ENCODE data around the gene TADA3. TPM values are rescaled to one million over a fixed set of nuclear protein-coding genes. Genes with fewer than 3 reads are reported as not detected.
A peak's percentile ranks its signal among the peaks of the same experiment; 100 is the strongest.

TADA3 gene
- total and polyA plus RNA-seq, 2 experiments from 2014 or later: 29.1 to 61.7 TPM

DNA sequence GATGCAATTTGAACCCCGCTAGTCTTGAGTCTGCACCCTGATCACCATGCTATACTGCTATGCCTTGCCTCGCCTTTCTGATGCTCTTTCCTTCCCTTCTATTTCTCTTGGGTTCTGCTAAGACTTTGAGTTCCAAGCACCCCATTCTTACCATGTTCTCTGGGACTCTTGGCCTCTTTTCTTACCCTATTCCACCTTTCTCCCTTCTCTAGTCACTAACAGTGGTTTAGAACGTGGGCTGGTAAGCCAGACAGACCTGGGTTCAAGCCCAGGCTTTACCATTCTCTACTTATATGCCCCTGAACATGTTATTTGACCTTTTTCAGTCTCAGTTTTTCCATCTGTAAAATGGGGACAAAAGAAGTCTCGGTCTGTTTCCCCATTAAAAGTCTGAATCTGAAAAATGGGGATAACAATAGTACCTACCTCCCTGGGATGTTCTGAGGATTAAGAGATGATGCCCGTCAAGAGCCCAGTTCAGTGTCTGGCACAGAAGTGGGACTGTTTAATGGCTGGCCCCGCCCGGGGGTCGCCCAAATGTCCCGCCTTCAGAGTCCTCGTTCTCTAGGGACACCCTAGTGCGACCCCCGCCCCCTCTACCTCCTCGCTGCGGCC is 376 bp downstream of the TADA3 start (continued):
- TF ChIP-seq ZNF331 (CRISPR knock-in tag; IDR thresholded peaks at IDR 0.05; ENCODE audit: low read depth): no peak

DNA sequence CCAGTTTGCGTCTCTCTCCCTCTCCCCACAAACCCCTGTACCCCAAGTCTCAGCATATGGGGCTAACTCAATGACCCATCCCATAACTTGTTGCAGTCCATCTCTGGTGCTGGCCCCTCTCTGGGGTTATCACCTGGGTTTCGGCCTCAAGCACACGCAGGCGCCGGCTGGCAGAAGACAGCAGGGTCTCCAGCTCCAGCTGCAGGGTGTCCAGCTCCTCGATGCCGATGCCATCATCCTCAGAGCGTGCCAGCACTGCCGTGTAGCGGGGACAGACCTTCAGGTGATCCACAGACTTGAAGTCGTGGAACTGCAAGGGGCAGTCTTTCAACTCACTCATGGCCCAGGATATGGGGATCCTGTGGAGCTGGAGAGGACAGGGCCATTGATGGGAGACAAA is 1.1 kb downstream of the TADA3 start:
- peaks cover 31% of the 10 kb centered on the region for H3K79me2 ChIP-seq (replicated peaks; ENCODE audit: insufficient read depth)

DNA sequence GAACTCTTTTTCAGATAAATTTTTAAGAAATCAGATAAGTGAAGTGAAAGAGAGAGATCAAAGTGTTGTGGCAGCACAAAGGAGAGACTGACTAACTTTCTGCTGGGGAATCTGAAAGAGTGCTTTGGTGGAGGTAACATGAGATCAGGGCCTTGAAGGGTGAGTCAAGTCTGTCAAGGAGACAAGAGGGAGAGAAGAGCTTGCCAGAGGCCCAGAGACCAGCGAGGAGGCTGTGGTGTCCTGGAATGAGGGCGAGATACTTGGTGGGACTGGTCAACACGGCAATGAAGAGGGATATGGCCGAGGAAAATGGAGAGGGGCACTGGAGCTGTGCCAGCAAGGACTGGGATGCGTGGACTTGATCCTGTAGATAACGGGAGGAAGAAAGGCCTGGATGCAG is 4.6 kb downstream of the TADA3 start:
- H3K27ac Mint-ChIP-seq: no peak overlapping the region
- no peaks in the 10 kb centered on the region for H4K20me1 ChIP-seq (replicated peaks; ENCODE audit: insufficient read depth)
- TF ChIP-seq, protein P1, sequence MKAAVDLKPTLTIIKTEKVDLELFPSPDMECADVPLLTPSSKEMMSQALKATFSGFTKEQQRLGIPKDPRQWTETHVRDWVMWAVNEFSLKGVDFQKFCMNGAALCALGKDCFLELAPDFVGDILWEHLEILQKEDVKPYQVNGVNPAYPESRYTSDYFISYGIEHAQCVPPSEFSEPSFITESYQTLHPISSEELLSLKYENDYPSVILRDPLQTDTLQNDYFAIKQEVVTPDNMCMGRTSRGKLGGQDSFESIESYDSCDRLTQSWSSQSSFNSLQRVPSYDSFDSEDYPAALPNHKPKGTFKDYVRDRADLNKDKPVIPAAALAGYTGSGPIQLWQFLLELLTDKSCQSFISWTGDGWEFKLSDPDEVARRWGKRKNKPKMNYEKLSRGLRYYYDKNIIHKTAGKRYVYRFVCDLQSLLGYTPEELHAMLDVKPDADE (IDR thresholded peaks at IDR 0.05): no peak
- no peak for TF ChIP-seq CREB1 (CRISPR knock-in tag; IDR thresholded peaks at IDR 0.05; ENCODE audit: low read depth)
- no peak for TF ChIP-seq EZH2 (IDR thresholded peaks at IDR 0.05; ENCODE audit: low read depth, unreplicated experiment)
- TF ChIP-seq STAT1 (IDR thresholded peaks at IDR 0.05; ENCODE audit: unreplicated experiment): no peak
- TF ChIP-seq EZH2phosphoT487 (IDR thresholded peaks at IDR 0.05; ENCODE audit: unreplicated experiment): no peak
- no peak for TF ChIP-seq ZNF114 (CRISPR knock-in tag; IDR thresholded peaks at IDR 0.05)
- TF ChIP-seq, protein P2, sequence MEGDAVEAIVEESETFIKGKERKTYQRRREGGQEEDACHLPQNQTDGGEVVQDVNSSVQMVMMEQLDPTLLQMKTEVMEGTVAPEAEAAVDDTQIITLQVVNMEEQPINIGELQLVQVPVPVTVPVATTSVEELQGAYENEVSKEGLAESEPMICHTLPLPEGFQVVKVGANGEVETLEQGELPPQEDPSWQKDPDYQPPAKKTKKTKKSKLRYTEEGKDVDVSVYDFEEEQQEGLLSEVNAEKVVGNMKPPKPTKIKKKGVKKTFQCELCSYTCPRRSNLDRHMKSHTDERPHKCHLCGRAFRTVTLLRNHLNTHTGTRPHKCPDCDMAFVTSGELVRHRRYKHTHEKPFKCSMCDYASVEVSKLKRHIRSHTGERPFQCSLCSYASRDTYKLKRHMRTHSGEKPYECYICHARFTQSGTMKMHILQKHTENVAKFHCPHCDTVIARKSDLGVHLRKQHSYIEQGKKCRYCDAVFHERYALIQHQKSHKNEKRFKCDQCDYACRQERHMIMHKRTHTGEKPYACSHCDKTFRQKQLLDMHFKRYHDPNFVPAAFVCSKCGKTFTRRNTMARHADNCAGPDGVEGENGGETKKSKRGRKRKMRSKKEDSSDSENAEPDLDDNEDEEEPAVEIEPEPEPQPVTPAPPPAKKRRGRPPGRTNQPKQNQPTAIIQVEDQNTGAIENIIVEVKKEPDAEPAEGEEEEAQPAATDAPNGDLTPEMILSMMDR (conservative IDR thresholded peaks at IDR 0.05; ENCODE audit: low read depth in 2 of 2): no peak
- no peak for TF ChIP-seq NANOG (IDR thresholded peaks at IDR 0.05; ENCODE audit: borderline replicate concordance)
- no peak for TF ChIP-seq JUNB (IDR thresholded peaks at IDR 0.05; ENCODE audit: unreplicated experiment)
- TF ChIP-seq ZNF331 (CRISPR knock-in tag; IDR thresholded peaks at IDR 0.05; ENCODE audit: low read depth): no peak

More for the DNA sequence above, 1.1 kb downstream of the TADA3 start:
- Histone ChIP-seq H3K4me3 (peak overlapping the region; percentile 92; the same call in 1 of the 2 replicates), H3K4me1 (ENCODE audit: insufficient read depth) (peaks cover 6% of the 10 kb centered on the region), H3K36me3 (ENCODE audit: insufficient read depth) (peaks cover 4% of the 10 kb centered on the region; the same call in 1 of the 2 replicates), H2AFZ (no peak overlapping the region), H3K27ac (ENCODE audit: low read depth) (no peak overlapping the region), H4K20me1 (replicated peaks; ENCODE audit: insufficient read depth) (no peaks in the 10 kb centered on the region; the same call in 1 of the 2 replicates), H3K9me2 (ENCODE audit: insufficient read depth) (0 out of 2 replicates have a peak, but pooled peaks cover 3% of the 10 kb centered on the region), H3K4me2 (no peak overlapping the region), H3F3A (replicated peaks; ENCODE audit: low read depth) (peaks cover 15% of the 10 kb centered on the region; the same call in 1 of the 2 replicates), H3K27me3 (ENCODE audit: insufficient read depth) (no peaks in the 10 kb centered on the region)
- Mint-ChIP-seq H3K4me3 (peak overlapping the region; percentile 97), H3K27ac (no peak overlapping the region), H3K9me3 (no peaks in the 10 kb centered on the region), H3K4me1 (peaks cover 14% of the 10 kb centered on the region), H3K27me3 (ENCODE audit: insufficient read depth, low read depth, poor library complexity) (peaks cover 12% of the 10 kb centered on the region), H3K36me3 (ENCODE audit: low read depth) (peaks cover 56% of the 10 kb centered on the region)
- no peak for DNase-seq (ENCODE audit: low spot score)
- no peak for ATAC-seq
- TF ChIP-seq ZNF114 (CRISPR knock-in tag; IDR thresholded peaks at IDR 0.05) (no peak), POLR2AphosphoS5 (IDR thresholded peaks at IDR 0.05; ENCODE audit: low read depth) (no peak), EZH2 (IDR thresholded peaks at IDR 0.05; ENCODE audit: low read depth, unreplicated experiment) (no peak), CREB1 (CRISPR knock-in tag; IDR thresholded peaks at IDR 0.05; ENCODE audit: low read depth) (no peak), NANOG (IDR thresholded peaks at IDR 0.05; ENCODE audit: borderline replicate concordance) (no peak), EZH2phosphoT487 (IDR thresholded peaks at IDR 0.05; ENCODE audit: unreplicated experiment) (no peak), STAT1 (IDR thresholded peaks at IDR 0.05; ENCODE audit: unreplicated experiment) (no peak), JUNB (IDR thresholded peaks at IDR 0.05; ENCODE audit: unreplicated experiment) (no peak)
- TF ChIP-seq, protein P1 (IDR thresholded peaks at IDR 0.05): no peak

More for the DNA sequence above, 4.6 kb downstream of the TADA3 start:
- no peak overlapping the region for H2AFZ ChIP-seq
- H3K36me3 ChIP-seq (ENCODE audit: insufficient read depth): peaks cover 10% of the 10 kb centered on the region; the same call in 1 of the 2 replicates
- H3K79me2 ChIP-seq (replicated peaks; ENCODE audit: insufficient read depth): no peaks in the 10 kb centered on the region
- H3K4me3 Mint-ChIP-seq: no peak overlapping the region; the same call in 2 of the 3 replicates
- H3K4me2 ChIP-seq: no peak overlapping the region
- H3K36me3 Mint-ChIP-seq (ENCODE audit: low read depth): peaks cover 68% of the 10 kb centered on the region
- no peak overlapping the region for H3K4me3 ChIP-seq
- H3K27me3 Mint-ChIP-seq (ENCODE audit: insufficient read depth, low read depth, poor library complexity): peaks cover 5% of the 10 kb centered on the region
- H3K27ac ChIP-seq (ENCODE audit: low read depth): 0 out of 2 replicates have a peak overlapping the region, but pooled peaks have one; percentile 45
- ATAC-seq (no peak), DNase-seq (ENCODE audit: low spot score) (no peak)
- H3K4me1 ChIP-seq (ENCODE audit: insufficient read depth): no peaks in the 10 kb centered on the region; the same call in 1 of the 2 replicates
- H3K4me1 Mint-ChIP-seq: peaks cover 4% of the 10 kb centered on the region
- H3K9me2 ChIP-seq (ENCODE audit: insufficient read depth): no peaks in the 10 kb centered on the region
- H3K9me3 Mint-ChIP-seq: no peaks in the 10 kb centered on the region
- H3K27me3 ChIP-seq (ENCODE audit: insufficient read depth): no peaks in the 10 kb centered on the region
- 0 out of 2 replicates have a peak, but pooled peaks cover 8% of the 10 kb centered on the region for H3F3A ChIP-seq (replicated peaks; ENCODE audit: low read depth)

Measured in GM23338 (cell line).